Type B pancreatic cell (in vitro differentiated cells): Measurements from ENCODE around the gene DVL1. TPM values are rescaled to one million over a fixed set of nuclear protein-coding genes. Genes with fewer than 3 reads are reported as not detected.

Experiments
- DNase-seq: peaks from one replicate; pipeline ENCODE4 v3.0.0; 2021; ENCODE audit warnings: mixed read lengths; ENCODE audit not compliant: unreplicated experiment; ENCODE audit errors: extremely low spot score
- H3K27ac Mint-ChIP-seq: 2 replicates; pipeline ENCODE4 v1.8.0; 2021; ENCODE audit warnings: mild to moderate bottlenecking, mixed read lengths
- H3K27me3 Mint-ChIP-seq: 2 replicates; pipeline ENCODE4 v1.8.0; 2021; ENCODE audit warnings: mixed read lengths
- H3K36me3 Mint-ChIP-seq: 2 replicates; pipeline ENCODE4 v1.8.0; 2021; ENCODE audit warnings: mixed read lengths
- H3K4me1 Mint-ChIP-seq: one replicate; pipeline ENCODE4 v1.8.0; 2021; ENCODE audit warnings: mixed read lengths; ENCODE audit not compliant: unreplicated experiment
- H3K4me3 Mint-ChIP-seq: 2 replicates; pipeline ENCODE4 v1.8.0; 2021; ENCODE audit warnings: mild to moderate bottlenecking, mixed read lengths
- H3K9me3 Mint-ChIP-seq: 2 replicates; pipeline ENCODE4 v1.8.0; 2021; ENCODE audit warnings: mixed read lengths
- CTCF ChIP-seq: fragments of 200-600 bp; sonication (generic); conservative IDR thresholded peaks from 2 replicates; pipeline ENCODE4 v1.5.0; 2021; ENCODE audit warnings: antibody characterized with exemption, mild to moderate bottlenecking
- total RNA-seq: library from RNA; stranded (reverse); gene quantifications from 2 replicates; pipeline ENCODE4 v1.2.1, GENCODE V29; 2021; ENCODE audit warnings: low replicate concordance

DVL1 gene
- total RNA-seq, 1 donor from 2014 or later, result 62.8 TPM

- Mint-ChIP-seq H3K9me3 (no peaks in the 10 kb centered on the region), H3K27ac (peak within 1 kb of the TSS; percentile 85), H3K27me3 (no peaks in the 10 kb centered on the region), H3K36me3 (no peaks in the 10 kb centered on the region), H3K4me1 (peaks cover 11% of the 10 kb centered on the region), H3K4me3 (peak within 1 kb of the TSS; percentile 92)
- DNase-seq, result peak; percentile 98
- TF ChIP-seq CTCF, result no peak
Measured at GRCh38 chr1:1324524-1325287, 24.5 kb downstream of the DVL1 start, which contains the start of the genes CPTP and INTS11. Gene CPTP, plus strand, starts transcription at chr1:1324802. Its CDS starts 2,109 bp downstream, at chr1:1326911. Gene INTS11, minus strand, starts transcription at chr1:1324660. Its CDS starts 52 bp downstream, at chr1:1324608.

- Mint-ChIP-seq H3K4me3 (peak overlapping the region; percentile 88), H3K4me1 (peaks cover 11% of the 10 kb centered on the region), H3K27ac (peak overlapping the region; percentile 77), H3K27me3 (no peaks in the 10 kb centered on the region), H3K9me3 (no peaks in the 10 kb centered on the region), H3K36me3 (no peaks in the 10 kb centered on the region)
- no peak for DNase-seq
- TF ChIP-seq CTCF, result no peak
Measured at GRCh38 chr1:1324084-1324523, 25.1 kb downstream of the DVL1 start.

GRCh38 chr1:1322952-1323351, 26.3 kb downstream of the DVL1 start:
- no peaks in the 10 kb centered on the region for H3K36me3 Mint-ChIP-seq
- H3K27me3 Mint-ChIP-seq, result no peaks in the 10 kb centered on the region
- peaks cover 11% of the 10 kb centered on the region for H3K4me1 Mint-ChIP-seq
- H3K27ac Mint-ChIP-seq, result peak overlapping the region; percentile 85
- TF ChIP-seq CTCF, result no peak
- peak overlapping the region; percentile 92 for H3K4me3 Mint-ChIP-seq
- no peak for DNase-seq
- no peaks in the 10 kb centered on the region for H3K9me3 Mint-ChIP-seq

DNA sequence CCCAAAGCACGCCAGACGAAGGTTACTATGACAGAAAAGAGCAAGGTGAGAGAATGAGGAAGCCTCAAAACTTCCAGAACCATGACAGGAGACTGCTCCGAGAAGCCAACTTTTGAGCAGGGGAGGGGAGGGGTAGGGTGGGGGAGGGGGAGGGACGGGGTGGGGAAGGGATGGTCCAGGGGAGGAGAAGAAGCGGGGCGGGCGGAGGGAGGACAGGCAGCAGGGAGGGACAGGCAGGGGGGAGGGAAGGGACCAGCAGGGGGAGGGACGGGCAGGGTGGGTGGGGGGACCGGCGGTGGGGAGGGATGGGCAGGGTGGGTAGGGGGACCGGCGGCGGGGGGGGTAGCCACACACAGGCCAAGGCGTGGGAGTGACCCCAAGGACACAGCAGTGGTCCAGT, 26.8 kb downstream of the DVL1 start:
- TF ChIP-seq CTCF, result no peak
- Mint-ChIP-seq H3K4me1 (peaks cover 11% of the 10 kb centered on the region), H3K36me3 (no peaks in the 10 kb centered on the region), H3K9me3 (no peaks in the 10 kb centered on the region), H3K4me3 (peak overlapping the region; percentile 78), H3K27me3 (no peaks in the 10 kb centered on the region), H3K27ac (peak overlapping the region; percentile 67)
- DNase-seq, result no peak

- Mint-ChIP-seq H3K27me3 (no peaks in the 10 kb centered on the region), H3K36me3 (no peaks in the 10 kb centered on the region), H3K27ac (no peak overlapping the region), H3K9me3 (no peaks in the 10 kb centered on the region), H3K4me1 (peaks cover 11% of the 10 kb centered on the region), H3K4me3 (no peak overlapping the region)
- TF ChIP-seq CTCF, result no peak
- no peak for DNase-seq
Measured at GRCh38 chr1:1321477-1321876, 27.7 kb downstream of the DVL1 start.
